Measurements from ENCODE around the gene FYB1.

The FYB1 gene

DNA sequence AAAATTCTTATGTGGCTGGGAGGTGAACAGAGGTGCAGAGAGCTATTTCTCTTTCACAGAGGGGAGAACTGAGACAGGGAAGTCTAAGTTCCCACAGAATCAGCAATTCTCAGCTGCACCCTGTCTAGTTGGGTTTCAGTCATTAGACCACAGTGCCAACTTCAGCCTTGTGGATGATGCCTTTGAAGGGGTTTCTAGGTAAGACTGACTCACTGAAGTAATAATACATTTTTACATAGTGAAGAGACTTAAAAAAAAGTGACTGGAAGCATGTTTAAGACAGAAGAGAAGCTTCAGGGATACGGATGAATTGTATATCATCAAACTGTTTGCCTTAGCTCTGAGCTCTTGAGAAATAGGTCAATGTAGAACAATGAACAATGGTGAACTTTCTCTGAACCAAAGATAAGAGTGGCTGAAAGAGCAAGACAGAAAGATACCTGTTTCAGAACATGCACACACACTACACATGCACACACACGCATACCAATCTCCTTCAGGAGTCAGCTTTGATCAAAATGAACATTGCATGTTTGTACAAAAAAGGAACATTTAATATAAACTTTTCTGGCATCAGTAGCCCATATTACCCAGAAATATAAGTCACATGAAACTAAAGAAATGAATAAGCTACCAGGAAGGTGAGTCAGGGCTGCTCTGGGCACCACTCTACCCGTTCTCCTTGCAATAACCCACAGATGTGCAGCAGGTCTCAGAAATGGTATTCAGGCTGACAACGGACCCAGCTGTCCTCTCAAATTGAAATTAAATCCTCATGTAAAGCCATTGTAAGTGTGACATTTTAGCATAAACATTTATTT, 12.6 kb upstream of the FYB1 start:
- H2AFZ ChIP-seq (ENCODE audit: low read length), result no peak overlapping the region

DNA sequence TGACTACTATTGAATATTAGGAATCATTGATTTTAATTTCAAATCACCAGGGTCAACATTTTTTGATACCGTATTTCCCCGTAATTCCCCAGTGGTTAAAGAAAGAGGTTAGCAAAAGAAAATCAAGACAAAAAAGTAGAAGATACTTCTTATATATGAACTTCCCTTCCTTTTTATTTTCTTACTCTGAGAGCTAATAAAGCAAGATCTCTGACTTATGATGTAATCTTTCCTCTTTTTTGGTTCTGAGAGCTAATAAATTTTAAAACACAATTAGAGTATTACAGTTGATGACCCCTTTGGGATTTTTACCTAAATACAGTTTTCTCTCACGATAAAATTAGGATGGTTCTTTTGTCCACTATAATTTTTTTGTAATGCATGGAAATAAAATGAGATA, 9.2 kb upstream of the FYB1 start:
- TF ChIP-seq, protein P1, sequence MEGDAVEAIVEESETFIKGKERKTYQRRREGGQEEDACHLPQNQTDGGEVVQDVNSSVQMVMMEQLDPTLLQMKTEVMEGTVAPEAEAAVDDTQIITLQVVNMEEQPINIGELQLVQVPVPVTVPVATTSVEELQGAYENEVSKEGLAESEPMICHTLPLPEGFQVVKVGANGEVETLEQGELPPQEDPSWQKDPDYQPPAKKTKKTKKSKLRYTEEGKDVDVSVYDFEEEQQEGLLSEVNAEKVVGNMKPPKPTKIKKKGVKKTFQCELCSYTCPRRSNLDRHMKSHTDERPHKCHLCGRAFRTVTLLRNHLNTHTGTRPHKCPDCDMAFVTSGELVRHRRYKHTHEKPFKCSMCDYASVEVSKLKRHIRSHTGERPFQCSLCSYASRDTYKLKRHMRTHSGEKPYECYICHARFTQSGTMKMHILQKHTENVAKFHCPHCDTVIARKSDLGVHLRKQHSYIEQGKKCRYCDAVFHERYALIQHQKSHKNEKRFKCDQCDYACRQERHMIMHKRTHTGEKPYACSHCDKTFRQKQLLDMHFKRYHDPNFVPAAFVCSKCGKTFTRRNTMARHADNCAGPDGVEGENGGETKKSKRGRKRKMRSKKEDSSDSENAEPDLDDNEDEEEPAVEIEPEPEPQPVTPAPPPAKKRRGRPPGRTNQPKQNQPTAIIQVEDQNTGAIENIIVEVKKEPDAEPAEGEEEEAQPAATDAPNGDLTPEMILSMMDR (conservative IDR thresholded peaks at IDR 0.05; ENCODE audit: low read length), result no peak
- no peak for TF ChIP-seq EZH2phosphoT487 (IDR thresholded peaks at IDR 0.05; ENCODE audit: borderline replicate concordance)
- no peaks in the 10 kb centered on the region for H4K20me1 ChIP-seq (ENCODE audit: insufficient read depth, low read length, poor library complexity, severe bottlenecking)
- H3K4me1 ChIP-seq (ENCODE audit: insufficient read depth, low read length, poor library complexity, severe bottlenecking), result peaks cover 8% of the 10 kb centered on the region
- H3K9me3 ChIP-seq (ENCODE audit: insufficient read depth, low read depth, low read length), result no peaks in the 10 kb centered on the region
- no peak overlapping the region for H3K9ac ChIP-seq (ENCODE audit: low read depth, low read length, poor library complexity, severe bottlenecking)
- H3K36me3 ChIP-seq (ENCODE audit: insufficient read depth, low read length), result no peaks in the 10 kb centered on the region
- H3K27me3 ChIP-seq (ENCODE audit: insufficient read depth, low read length, poor library complexity, severe bottlenecking), result no peaks in the 10 kb centered on the region
- H2AFZ ChIP-seq (ENCODE audit: low read length), result no peak overlapping the region
- H3K4me3 ChIP-seq (ENCODE audit: low read length, poor library complexity, severe bottlenecking), result no peak overlapping the region
- H3K79me2 ChIP-seq (ENCODE audit: insufficient read depth, low read length), result no peaks in the 10 kb centered on the region
- H3K4me2 ChIP-seq (ENCODE audit: low read depth, low read length, poor library complexity, severe bottlenecking), result no peak overlapping the region
- H3F3A ChIP-seq (ENCODE audit: low read depth), result no peaks in the 10 kb centered on the region
- H3K9me2 ChIP-seq (replicated peaks; ENCODE audit: low read depth, low read length), result no peaks in the 10 kb centered on the region

More for the DNA sequence above, 12.6 kb upstream of the FYB1 start:
- Histone ChIP-seq H3K9me2 (replicated peaks; ENCODE audit: low read depth, low read length) (no peaks in the 10 kb centered on the region), H3K4me2 (ENCODE audit: low read depth, low read length, poor library complexity, severe bottlenecking) (no peak overlapping the region), H3K27me3 (ENCODE audit: insufficient read depth, low read length, poor library complexity, severe bottlenecking) (no peaks in the 10 kb centered on the region), H4K20me1 (ENCODE audit: insufficient read depth, low read length, poor library complexity, severe bottlenecking) (no peaks in the 10 kb centered on the region), H3K4me3 (ENCODE audit: low read length, poor library complexity, severe bottlenecking) (no peak overlapping the region), H3K79me2 (ENCODE audit: insufficient read depth, low read length) (no peaks in the 10 kb centered on the region), H3K36me3 (ENCODE audit: insufficient read depth, low read length) (no peaks in the 10 kb centered on the region), H3K9me3 (ENCODE audit: insufficient read depth, low read depth, low read length) (no peaks in the 10 kb centered on the region), H3K4me1 (ENCODE audit: insufficient read depth, low read length, poor library complexity, severe bottlenecking) (no peaks in the 10 kb centered on the region), H3K9ac (ENCODE audit: low read depth, low read length, poor library complexity, severe bottlenecking) (no peak overlapping the region), H3F3A (ENCODE audit: low read depth) (no peaks in the 10 kb centered on the region)
- TF ChIP-seq, protein P1 (conservative IDR thresholded peaks at IDR 0.05; ENCODE audit: low read length), result no peak
- TF ChIP-seq EZH2phosphoT487 (IDR thresholded peaks at IDR 0.05; ENCODE audit: borderline replicate concordance), result no peak

DNA sequence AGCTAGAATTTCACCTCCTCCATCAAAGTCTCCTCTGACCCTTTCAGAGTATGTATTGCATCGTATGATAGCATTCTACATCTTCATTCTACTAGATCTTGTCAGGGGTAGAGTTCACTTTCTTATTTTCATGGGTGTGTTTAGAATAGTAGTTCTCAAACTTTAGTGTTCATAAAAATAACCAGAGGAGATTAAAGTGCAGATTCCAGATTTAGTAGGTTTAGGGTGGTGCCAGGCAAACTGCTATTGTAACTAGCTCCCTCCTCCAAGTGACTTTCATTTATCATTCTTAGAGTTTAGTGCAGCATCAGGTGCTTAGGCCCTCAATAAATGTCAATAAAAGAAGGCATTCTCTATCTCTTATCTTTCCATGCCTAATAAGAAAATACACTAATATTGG, 7.2 kb upstream of the FYB1 start:
- Histone ChIP-seq H3K79me2 (ENCODE audit: insufficient read depth, low read length) (no peaks in the 10 kb centered on the region), H3K4me3 (ENCODE audit: low read length, poor library complexity, severe bottlenecking) (no peak overlapping the region), H2AFZ (ENCODE audit: low read length) (no peak overlapping the region), H3K9me3 (ENCODE audit: insufficient read depth, low read depth, low read length) (no peaks in the 10 kb centered on the region), H3K4me1 (ENCODE audit: insufficient read depth, low read length, poor library complexity, severe bottlenecking) (peaks cover 8% of the 10 kb centered on the region), H3K4me2 (ENCODE audit: low read depth, low read length, poor library complexity, severe bottlenecking) (no peak overlapping the region), H3F3A (ENCODE audit: low read depth) (no peaks in the 10 kb centered on the region), H3K9ac (ENCODE audit: low read depth, low read length, poor library complexity, severe bottlenecking) (no peak overlapping the region), H3K36me3 (ENCODE audit: insufficient read depth, low read length) (no peaks in the 10 kb centered on the region), H3K9me2 (replicated peaks; ENCODE audit: low read depth, low read length) (no peaks in the 10 kb centered on the region), H4K20me1 (ENCODE audit: insufficient read depth, low read length, poor library complexity, severe bottlenecking) (no peaks in the 10 kb centered on the region), H3K27me3 (ENCODE audit: insufficient read depth, low read length, poor library complexity, severe bottlenecking) (no peaks in the 10 kb centered on the region)
- TF ChIP-seq EZH2phosphoT487 (IDR thresholded peaks at IDR 0.05; ENCODE audit: borderline replicate concordance), result no peak
- TF ChIP-seq, protein P1 (conservative IDR thresholded peaks at IDR 0.05; ENCODE audit: low read length), result no peak

Data from Loucy (cell line).